NCI-H2107 (cell line): ENCODE results near the gene HELZ.
"Not testable (repeated sequence)": the region's sequence is repeated elsewhere in the genome, so short reads cannot be mapped to it uniquely, and the experiment has no call there.

Experiments
- DNase-seq: peaks from one replicate; lab custom pipeline; 2025; lab: John Stamatoyannopoulos, UW

Gene HELZ

DNA sequence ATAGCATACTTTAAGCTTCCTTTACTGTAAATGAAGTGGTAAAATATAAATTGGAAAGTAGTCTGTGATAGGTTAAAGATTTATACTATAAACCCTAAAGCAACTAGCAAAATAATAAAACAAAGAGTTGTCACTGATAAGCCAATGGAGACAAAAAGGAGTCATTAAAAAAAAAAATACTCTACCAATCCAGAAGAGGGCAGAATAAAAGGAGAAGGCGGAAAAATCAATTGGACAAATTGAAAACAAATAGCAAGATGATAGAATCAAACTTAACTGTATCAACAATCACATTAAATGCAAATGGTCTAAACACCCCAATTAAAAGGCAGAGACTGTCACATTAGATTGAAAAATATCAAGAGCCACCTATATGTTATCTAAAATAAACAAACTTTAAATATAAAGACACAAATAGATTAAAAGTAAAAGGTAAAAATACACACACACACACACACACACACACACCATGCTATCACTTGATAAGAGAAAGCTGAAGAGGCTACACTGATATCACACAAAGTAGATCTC is 128.9 kb downstream of the HELZ start:
- DNase-seq, result no peak

DNA sequence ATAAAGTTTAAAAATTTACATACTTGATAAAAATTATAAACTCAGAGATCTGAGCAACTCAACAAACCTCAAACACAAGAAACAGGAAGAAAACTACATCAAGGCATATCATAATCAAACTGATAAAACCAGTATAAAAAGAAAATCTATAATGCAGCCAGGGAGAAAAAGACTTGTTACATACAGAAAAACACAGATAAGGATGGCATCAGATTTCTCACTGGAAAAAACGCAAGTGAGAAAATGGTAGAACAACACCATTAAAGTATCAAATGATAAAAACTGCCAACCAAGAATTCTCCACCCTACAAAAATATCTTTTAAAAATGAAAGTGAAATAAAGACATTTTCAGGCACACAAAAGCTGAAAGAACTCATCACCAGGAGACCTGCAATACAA is 129.6 kb downstream of the HELZ start:
- no peak for DNase-seq

DNA sequence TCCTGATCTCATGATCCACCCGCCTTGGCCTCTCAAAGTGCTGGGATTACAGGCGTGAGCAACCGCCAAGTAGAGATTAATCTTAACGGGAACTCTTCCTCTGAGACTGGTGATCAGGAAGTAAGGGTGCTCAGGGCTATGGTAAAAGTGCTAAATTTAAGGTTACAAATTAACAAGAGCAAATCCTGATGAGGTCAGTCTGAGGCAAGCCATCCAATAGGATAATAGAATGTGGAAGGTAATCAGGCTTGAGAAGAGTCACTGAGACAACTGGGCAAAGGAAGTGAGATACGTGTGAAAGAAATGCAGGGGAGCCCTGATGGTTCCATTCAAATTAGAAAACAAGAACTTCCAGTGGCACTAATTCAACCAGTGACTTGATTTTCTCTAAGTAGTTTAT is 131.5 kb downstream of the HELZ start:
- DNase-seq, result no peak

DNA sequence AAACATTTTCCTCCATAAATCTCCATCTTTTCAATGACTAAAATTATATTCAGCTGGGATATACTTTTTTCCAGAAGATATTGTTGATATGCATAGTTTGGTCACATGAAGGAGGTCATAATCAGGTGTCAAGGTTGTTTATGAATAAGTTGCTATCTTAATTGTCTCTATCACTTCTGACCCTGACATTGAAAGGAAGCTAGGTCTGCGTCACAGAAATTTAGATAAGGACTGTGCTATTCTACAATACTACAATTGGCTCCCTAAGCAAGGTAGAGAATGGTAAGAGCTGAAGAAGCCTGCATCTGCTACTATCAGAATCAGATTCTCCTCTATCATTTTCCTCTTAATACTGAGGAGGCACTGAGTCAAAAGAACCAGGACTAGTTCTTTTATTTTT is 133.2 kb downstream of the HELZ start:
- no peak for DNase-seq

DNA sequence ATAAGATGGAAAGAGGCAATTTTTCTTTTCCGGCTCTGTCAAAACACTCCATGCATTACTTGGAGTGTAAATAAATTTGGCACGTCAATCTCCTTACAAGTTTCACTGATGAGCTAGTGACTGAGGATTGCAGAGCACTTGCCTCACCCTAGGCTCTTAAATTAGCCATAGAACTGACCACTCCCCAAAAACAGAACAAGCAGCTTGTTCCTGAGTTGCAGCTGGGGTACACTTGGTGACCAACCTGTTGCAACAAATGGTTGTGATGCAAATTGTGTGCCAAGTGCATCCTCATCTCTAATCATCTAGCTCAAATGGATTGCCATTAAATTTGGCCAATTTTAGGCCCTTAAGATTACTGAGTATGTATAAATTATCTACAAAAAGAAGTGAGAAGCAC is 133.7 kb downstream of the HELZ start:
- DNase-seq, result no peak

DNA sequence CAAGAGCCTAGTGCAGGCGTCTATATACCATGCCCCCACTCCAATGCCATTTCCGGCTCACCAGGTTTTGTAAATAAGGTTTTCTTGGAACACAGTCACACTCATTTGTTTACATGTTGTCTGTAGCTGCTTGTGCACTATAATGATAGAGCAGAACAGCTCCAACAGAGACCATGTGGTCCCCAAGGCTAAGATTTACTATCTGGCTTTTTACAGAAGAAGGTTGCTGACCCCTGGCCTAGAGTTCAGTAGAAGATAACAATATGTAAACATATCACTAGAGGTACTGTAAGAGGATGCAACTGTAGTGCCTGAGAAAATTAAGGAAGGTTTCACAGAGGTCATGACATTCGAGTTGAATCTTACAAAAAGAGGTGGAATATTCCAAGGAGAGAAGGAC is 134.4 kb downstream of the HELZ start:
- no peak for DNase-seq

DNA sequence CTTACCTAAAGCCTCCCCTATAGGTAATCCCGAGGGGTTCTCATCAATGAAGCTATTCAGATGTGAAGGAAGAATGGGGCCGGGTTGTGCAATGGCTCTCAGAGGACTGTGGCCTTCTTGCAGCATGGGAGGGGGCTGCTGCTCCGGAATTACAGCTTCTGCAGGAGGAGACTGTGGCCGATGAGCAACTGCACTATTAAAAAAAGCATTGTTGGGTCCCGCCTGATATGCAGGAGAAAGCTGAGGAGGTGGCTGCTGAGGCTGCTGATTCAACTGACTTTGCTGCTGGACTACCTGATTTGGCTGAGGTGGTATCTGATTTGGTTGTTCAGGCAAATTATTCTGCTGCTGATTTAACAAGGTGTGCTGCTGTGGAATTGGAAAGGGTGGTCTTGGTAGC is 135.9 kb downstream of the HELZ start:
- no peak for DNase-seq

DNA sequence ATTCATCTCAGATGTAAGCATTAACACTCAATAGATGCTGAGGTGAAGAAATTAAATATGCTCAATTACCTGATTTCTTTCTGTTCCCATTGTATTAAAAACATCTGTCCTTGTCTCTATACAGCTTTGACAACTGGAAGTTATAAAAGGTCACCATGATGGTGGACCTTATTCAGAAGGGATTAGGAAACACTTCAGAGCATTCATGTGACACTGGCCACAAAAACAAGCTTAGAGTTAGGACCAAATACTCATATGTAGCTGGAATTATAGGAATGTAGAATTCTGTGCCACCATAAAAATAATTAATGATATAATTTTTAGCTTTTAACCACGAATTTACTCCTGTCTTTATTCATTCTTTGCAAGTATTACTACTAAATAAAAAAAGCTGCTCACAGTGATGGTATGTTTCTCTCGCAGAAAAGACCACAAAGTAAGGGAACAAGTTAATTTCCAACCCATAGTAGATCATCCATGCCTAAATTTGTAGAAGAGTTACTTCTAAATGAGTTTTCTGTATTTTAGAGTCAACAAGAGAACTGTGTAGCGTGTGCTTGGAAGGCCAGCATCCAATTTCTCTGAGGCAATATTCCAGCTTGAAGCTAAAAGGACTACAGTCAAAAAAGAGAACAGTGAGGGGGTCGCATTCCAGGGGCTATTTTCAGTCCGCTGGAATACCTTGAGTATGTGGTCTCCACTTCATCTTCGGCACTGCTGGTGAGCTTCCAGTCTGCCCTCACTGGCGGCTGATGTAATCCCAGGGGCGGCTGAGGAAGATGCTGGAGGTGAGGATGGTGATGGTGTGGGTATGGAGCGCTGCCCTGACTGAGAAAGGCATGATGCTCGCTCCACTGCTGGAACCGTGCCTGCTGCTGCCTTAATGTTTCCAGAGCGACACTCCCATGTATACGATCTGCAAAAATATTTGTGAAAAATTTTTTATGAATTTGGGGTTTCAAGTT is 136.9 kb downstream of the HELZ start:
- no peak for DNase-seq

DNA sequence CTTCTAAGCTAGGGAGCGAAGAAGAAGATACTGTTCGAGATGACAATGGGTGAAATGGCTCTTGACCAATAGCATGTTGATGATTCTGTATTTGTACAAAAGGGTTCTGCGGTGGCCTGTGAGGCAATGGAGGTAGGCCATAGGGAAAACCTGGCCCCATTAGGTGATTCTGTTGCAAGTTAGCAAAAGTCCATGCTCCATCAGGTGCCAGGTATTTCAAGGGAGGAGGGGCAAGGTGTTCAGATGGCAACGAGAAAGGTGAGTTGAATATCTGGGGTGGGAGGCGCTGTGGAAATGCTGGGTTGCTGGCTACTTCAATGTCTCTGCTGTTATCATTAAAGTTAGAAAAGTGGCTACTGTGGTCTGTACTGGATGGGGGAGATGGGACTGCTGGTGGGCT is 137.8 kb downstream of the HELZ start:
- no peak for DNase-seq

DNA sequence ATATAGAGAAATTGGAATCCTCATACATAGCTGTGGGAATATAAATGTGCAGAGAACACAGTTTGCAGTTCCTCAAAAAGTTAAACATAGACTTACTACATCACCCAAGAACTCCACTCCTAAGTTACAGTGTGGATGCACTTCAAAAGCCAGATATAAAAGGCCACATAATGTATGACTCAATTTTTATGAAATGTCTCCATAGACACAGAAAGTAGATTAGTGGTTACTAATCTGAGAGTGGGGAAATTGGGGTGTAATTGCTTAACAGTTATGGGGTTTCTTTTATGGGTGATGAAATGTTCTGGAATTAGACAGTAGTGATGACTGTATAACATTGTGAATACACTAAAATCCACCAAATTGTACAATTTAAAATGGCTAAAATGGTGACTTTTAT is 139.8 kb downstream of the HELZ start:
- DNase-seq, result no peak

DNA sequence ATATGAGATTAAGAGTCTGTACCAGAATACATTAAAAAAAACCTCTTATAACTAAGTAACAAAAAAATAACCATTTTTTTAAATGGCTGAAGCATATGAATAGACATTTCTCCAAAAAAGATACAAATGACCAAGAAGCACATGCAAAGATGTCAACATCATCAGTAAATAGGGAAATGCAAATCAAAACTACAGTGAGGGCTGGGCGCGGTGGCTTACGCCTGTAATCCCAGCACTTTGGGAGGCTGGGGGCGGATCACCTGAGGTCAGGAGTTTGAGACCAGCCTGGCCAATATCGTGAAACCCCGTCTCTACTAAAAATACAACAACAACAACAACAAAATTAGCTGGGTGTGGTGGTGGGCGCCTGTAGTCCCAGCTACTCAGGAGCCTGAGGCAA is 140.4 kb downstream of the HELZ start:
- DNase-seq, result not testable (repeated sequence)

DNA sequence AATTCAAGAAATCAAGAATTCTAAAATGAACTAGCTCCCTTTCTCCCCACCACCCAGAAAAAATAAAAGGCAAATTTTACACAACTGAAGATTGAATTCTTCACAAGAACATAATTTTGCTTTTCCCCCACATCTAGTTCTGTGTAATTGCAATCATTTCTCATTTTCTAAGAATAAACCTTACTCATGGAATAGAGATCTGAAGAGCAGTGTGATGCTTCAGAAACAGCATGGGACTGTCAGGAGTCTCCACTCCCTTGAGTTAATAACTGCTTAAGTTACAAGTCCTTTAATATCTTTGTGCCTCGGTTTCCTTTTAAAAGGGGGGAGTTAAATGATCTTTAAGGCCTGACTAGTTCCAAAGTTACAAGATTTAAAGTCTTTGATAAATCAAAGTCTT is 147.0 kb downstream of the HELZ start:
- DNase-seq, result no peak

DNA sequence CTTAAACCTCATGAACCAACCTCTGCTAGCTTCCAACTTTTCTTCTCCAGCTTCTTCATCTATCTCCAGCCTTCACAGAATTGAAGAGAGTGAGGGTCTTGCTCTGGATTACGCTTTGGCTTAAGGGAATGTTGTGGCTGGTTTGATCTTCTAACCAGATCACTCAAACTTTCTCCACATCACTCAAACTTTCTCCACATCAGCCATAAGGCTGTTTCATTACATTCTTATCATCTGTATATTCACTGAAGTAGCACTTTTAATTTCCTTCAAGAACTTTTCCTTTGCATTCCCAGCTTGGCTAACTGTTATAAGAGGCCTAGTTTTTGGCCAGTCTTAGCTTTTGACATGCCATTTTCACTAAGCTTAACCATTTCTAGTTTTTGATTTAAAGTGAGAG is 148.4 kb downstream of the HELZ start:
- no peak for DNase-seq

DNA sequence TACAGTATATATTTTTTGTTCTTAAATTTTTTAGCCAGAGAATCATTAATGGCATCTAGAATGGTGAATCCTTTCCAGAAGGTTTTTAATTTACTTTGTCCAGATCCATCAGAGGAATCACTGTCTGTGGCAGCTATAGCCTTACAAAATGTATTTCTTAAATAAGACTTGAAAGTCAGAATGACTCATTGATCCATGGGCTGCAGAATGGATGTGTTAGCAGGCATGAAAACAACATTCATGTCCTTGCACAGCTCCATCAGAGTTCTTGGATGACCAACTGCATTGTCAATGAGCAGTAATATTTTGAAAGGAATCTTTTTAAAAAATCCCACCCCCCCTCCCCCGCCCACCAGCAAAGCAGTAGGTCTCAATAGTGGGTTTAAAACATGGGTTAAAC is 149.2 kb downstream of the HELZ start:
- DNase-seq, result no peak

DNA sequence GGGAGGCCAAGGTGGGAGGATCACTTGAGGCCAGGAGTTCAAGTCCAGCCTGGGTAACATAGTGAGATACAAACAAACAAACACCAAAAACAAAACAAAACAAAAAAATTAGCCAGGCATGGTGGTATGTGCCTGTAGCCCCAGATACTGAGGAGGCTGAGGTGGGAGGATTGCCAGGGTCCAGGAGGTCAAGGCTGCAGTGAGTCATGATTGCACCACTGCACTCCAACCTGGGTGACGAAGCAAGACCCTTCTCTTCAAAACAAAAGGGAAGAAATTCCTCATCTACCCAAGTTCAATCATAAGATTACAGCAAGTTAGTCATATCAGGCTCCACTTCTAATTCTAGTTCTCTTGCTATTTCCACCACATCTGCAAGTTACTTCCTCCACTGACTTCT is 149.7 kb downstream of the HELZ start:
- DNase-seq, result not testable (repeated sequence)

DNA sequence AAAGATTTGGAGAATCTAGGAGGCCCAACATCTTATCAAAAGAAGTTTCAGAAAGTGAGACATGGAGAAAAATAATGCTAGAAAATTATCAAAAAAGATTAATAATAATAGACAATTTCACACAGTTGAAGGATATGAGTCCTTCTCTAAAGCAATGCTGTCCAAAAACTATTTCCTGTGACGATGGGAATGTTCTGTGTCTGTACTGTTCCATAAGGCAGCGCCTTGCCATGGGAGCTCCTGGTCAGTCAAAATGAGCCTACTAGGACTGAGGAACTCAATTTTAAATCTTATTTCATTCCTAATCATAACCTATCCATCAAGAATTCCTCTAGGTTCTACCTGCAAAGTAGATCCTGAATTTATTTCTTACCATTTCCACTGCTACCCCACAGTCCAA is 151.6 kb downstream of the HELZ start:
- DNase-seq, result no peak

DNA sequence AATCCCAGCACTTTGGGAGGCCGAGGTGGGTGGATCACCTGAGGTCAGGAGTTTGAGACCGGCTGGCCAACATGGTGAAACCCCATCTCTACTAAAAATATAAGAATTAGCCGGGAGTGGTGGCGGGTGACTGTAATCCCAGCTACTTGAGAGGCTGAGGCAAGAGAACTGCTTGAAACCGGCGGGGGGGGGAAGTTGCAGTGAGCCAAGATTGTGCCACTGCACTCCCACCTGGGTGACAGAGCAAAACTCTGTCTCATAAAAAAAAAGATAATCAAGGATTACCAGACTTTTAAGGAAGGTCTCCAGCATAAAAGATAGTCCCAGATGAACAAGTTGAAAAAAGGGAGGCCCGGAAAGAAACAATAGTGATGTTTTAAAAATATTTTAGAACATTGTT is 152.3 kb downstream of the HELZ start:
- DNase-seq, result not testable (repeated sequence)

DNA sequence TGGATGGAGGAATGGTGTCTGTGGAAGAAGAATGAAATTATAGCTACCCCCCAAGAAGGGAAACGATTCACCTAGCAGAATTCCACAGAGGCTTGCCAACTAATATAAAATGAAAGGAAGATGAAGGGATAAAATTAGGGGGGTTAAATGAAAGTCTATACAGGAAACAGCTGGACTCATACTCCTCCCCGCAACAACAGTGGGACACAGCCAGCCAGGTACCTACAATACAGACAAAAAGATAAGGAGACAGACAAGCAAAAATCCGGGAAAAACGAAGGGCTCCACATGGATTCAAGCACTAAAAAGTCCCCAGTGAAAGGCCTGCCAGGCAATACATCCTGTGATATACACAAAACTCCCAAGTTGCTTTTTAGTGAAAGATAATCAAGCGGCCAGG is 152.7 kb downstream of the HELZ start:
- DNase-seq, result no peak

DNA sequence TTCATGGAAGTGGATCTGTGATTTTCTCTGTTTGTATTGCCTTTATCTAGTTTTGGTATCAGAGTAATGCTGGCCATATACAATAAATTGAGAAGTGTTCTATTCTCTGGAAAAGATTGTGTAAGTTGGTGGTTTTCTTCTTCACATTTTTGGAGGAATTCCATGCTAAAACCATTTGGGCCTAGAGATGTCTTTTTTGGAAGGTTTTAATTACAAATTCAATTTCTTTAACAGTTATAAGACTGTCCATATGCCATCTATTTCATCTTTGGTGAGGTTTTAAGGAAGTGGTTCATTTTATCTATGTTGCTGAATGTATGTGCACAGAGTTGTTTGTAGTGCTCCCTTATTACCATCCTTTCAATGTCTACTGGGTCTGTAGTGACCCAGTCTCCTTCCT is 154.7 kb downstream of the HELZ start:
- DNase-seq, result no peak

DNA sequence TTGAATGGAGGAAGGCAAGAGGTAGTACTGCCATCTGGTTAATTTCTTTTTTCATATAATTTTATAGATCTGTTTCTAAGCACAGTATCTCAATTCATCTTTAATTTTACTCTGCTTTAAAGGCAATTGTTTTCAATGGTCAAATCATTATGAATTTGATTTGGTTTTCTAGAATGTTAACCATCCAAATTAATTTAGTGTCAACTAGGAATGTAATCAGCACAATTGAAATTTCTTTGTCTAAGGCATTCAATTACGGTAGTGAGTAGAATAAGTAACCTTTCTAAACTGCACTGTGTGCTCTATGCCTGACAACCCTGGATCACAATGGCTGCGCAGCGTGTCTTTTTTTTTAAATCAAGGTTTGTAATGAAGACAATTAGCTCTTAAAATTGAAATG is 156.4 kb downstream of the HELZ start:
- no peak for DNase-seq

DNA sequence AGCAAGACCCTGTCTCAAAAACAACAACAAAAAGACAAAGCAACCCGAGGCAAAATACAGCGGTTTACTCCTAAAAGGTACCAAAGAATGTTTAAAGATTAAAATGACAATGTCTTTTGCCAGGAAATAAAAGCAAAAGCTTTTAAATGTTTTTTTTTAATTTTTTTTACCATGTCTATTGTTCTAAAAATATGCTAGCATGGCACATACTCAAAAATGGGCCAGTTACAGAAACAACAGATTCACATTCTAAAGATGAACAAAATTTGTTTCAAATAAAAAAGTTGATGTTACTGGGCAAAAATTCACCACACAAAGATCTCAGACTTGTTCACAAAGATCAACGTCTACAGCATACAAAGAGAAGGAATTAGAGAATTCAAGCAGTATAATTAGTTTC is 159.6 kb downstream of the HELZ start:
- DNase-seq, result no peak

DNA sequence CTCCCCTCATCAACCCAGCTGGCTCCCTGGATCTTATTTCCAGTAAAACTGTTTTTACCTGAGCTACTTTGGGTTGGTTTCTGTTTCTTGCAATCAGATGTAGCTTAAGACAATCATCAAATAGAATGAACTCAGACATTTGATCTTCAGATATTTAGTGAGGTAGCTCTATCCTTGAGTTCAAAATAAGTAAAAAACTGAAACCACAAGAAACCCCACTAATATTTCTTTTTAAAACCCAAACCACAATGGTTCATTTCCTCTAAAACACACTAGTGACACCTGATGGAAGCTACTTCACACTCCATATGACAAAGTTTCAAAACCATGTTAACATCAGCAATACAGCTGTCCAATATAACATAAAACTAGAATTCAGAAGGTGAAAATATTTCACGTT is 162.9 kb downstream of the HELZ start:
- DNase-seq, result no peak

DNA sequence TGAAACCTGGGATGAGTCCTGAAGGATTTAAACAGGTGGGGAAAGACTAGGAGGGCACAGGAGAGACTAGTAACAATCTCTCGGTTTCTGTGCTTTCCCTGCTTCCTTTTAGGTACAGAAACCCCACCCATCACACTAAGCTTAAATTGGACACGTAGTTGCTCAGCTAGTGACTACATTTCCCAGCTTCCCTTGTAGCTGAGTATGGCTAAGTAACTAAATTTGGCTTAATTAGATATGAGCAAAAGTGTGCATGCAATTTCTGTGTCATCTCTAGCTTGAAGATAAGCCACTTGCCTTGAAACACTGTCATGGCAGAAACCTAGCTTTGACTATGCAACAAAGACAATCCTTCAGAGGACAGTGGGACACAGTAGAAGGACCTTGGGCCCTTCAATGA is 164.2 kb downstream of the HELZ start:
- DNase-seq, result no peak

DNA sequence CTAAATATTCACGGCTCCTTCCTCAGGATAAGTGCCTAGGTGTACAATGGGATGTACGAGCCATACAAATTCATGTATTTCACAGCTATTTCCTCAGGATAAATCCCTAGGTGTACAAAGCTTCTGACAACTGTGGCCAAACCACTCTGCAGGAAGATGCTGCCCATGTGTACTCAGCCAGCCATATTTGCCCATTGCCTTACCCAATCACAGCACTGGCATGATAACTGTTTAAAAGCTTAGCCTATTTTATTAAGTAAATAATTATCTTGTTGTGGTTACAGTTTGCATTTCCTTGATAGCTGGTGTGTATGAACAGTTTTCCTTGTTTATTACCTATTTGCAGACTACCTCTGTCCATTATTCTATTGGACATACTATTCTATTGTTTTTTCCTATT is 165.5 kb downstream of the HELZ start:
- no peak for DNase-seq
